Measurements from ENCODE around the gene MED17.

- TF ChIP-seq CTCF (IDR thresholded peaks at IDR 0.05), result no peak
- TF ChIP-seq, protein P1, sequence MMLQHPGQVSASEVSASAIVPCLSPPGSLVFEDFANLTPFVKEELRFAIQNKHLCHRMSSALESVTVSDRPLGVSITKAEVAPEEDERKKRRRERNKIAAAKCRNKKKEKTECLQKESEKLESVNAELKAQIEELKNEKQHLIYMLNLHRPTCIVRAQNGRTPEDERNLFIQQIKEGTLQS (CRISPR knock-in tag; conservative IDR thresholded peaks at IDR 0.05), result no peak
- no peak for TF ChIP-seq PRRX2 (CRISPR knock-in tag; IDR thresholded peaks at IDR 0.05)
- TF ChIP-seq NR1H2 (CRISPR knock-in tag; IDR thresholded peaks at IDR 0.05), result no peak
These were observed 25.9 kb upstream of the MED17 start for GRCh38 chr11:93757924-93758865.

All from WTC11 (cell line).